M059J (cell line): ENCODE results near the gene WFIKKN1. TPM values are rescaled to one million over a fixed set of nuclear protein-coding genes. Genes with fewer than 3 reads are reported as not detected.
A peak's percentile ranks its signal among the peaks of the same experiment; 100 is the strongest.

Source experiments
- DNase-seq: peaks from one replicate; pipeline ENCODE4 v3.0.0-alpha.2; 2012; ENCODE audit warnings: low read depth
- total RNA-seq: library from RNA; depleted of rRNA; stranded (reverse); fragments of >200 nt; shearing (Covaris generic); gene quantifications from 2 replicates; pipeline ENCODE4 v1.2.3, GENCODE V29; 2014

WFIKKN1 gene
- total RNA-seq, 1 experiment from 2014 or later: 0.62 TPM

DNA sequence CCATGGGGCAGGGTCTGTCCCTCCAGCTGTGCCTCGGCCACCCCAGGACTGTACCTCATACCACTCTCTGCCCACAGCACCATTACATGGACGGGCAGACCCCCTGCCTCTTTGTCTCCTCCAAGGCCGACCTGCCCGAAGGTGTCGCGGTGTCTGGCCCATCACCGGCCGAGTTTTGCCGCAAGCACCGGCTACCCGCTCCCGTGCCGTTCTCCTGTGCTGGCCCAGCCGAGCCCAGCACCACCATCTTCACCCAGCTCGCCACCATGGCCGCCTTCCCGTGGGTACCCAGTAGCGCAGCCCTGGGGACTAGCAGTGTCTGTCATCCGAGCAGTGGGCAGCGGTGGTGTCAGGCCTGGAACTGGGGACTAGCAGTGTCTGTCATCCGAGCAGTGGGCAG lies 42.1 kb downstream of the WFIKKN1 start:
- DNase-seq: no peak

DNA sequence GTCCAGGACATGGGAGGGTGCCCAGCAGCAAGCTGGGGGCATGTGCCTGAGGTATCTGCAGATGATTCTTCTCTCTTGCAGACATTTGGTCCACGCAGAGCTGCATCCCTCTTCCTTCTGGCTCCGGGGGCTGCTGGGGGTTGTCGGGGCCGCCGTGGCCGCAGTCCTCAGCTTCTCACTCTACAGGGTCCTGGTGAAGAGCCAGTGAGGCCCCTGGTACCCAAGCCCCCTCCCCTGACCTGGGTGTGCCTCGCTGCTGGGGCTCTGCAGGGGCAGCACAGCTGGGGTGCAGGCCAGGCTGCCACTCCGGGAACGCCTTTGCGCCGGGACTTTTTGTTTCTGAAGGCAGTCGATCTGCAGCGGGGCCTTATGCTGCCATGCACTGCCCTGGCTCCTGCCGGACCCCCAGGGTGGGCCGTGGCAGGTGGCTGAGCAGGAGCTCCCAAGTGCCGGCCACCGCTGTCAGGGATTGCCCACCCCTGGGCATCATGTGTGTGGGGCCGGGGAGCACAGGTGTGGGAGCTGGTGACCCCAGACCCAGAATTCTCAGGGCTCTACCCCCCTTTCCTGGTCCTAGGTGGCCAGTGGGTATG lies 42.7 kb downstream of the WFIKKN1 start:
- DNase-seq: no peak

DNA sequence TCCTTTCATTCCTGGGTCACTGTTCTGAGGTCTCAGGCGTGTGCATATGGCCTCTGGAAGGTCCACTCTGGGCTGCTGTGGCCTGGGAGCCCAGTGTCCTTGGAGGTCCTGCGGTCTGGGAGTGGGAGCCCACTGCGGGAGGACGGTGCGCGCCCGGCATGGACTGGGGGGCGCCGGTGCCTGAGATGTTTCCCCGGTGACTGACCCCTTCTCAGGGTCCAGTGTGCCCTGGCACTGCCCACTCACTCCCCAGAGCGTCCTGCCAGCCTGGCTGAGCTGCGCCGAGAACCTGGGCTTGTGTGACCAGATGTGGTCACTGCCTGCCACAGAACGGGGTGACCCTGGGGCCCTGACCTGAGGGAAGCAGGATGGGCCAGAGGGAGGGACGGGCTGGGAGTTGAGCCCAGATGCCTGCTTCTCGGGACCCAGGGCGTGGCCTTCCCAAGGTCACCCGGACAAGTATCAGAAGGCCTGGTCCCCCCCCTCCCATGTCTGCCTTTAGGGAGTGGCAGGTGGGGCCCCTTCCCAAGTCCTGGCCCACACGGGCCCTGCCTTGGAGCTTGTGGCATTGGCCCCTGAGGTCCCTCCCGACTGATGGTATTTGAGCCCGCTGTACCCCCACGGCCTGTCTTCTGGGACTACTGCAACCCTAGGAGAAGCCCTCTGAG lies 43.6 kb downstream of the WFIKKN1 start:
- no peak for DNase-seq

DNA sequence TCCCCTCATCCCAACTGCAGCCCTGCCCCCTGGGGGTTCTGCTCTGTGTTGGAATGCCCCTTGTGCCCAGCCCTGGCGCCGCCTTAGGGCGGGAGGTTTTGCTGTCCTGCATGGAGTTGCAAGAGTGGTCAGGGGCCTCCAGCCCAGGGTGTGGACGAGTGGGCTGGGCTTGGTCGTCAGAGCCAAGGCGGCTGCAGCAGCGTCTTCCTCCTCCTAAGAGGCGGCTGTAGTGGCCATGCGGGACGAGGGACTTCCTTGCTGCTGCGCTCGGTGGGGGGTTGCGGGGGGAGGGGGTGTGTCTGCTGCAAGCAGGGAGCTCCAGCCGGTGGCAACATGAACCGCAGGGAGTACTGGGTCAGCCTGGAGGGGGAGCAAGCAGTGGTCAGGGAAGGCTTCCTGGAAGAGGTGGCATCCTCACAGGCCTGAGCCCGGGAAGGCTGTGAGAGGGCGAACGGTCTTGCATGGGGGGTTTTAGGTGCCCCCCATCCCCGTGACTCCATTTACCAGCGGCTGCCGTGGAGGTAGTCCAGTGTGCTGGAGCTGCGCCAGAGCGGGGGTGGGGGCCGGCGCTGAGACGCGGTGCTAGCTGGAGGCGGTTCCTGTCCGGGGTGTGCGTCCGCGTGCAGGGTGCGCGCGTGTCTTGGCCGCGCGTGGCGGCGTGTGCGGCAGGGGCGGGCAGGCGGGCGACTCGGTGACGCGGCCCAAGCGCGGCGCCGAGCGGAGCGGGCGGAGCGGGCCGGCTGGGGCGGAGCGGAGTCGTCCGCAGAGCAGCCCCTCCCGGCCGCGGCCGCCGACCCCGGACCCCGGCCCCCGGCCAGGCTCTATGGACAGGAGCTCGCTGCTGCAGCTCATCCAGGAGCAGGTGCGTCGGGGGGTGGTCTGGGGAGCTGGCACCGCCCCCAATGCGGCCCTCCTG lies 44.4 kb downstream of the WFIKKN1 start, which contains the start of gene RHBDL1:
Gene RHBDL1, plus strand, starts transcription at position 704 of the 916 bp plus-strand sequence. Its CDS starts 120 bp downstream, at position 824.
- no peak for DNase-seq

DNA sequence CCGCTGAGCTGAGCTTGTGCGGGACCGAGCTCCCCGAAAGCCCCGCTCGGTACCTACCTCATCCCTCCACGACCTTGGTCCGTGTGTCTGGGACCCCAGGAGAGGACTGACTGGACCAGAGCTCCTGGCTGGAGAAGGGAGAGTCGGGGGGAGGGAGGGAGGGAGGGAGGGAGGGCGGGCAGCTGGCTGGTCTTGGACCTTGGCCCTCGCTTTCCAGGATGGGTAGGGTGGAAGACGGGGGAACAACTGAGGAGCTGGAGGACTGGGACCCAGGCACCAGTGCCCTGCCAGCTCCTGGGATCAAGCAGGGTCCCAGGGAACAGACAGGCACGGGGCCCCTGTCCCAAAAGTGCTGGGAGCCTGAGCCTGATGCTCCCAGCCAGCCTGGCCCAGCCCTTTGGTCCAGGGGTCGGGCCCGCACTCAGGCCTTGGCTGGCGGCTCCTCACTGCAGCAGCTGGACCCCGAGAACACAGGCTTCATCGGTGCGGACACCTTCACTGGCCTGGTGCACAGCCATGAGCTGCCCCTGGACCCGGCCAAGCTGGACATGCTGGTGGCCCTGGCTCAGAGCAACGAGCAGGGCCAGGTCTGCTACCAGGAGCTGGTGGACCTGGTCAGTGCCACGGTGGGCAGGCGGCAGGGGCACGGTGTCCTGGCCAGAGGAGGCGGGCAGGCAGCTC lies 45.2 kb downstream of the WFIKKN1 start:
- no peak for DNase-seq

DNA sequence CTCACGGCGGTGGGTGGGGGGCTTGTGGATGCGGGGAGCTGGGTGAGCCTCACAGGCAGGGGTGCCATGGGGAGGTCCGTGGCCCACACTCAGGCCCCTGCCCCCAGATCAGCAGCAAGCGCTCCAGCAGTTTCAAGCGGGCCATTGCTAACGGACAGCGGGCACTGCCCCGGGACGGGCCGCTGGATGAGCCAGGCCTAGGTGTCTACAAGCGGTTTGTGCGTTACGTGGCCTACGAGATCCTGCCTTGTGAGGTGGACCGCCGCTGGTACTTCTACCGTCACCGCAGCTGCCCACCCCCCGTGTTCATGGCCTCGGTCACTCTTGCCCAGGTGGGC lies 45.7 kb downstream of the WFIKKN1 start:
- no peak for DNase-seq

DNA sequence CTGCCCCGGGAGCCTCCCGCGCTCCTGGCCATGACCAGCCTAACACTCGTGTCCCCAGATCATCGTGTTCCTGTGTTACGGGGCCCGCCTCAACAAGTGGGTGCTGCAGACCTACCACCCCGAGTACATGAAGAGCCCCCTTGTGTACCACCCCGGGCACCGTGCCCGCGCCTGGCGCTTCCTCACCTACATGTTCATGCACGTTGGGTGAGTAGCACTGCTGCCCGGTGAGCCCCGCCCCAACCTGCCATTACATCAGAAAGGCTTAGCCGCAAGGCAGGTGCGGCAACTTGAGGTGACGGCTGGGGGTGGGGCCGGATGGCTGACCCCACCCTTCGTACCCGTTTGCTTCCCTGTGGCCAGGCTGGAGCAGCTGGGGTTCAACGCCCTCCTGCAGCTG lies 46.1 kb downstream of the WFIKKN1 start:
- DNase-seq: no peak

DNA sequence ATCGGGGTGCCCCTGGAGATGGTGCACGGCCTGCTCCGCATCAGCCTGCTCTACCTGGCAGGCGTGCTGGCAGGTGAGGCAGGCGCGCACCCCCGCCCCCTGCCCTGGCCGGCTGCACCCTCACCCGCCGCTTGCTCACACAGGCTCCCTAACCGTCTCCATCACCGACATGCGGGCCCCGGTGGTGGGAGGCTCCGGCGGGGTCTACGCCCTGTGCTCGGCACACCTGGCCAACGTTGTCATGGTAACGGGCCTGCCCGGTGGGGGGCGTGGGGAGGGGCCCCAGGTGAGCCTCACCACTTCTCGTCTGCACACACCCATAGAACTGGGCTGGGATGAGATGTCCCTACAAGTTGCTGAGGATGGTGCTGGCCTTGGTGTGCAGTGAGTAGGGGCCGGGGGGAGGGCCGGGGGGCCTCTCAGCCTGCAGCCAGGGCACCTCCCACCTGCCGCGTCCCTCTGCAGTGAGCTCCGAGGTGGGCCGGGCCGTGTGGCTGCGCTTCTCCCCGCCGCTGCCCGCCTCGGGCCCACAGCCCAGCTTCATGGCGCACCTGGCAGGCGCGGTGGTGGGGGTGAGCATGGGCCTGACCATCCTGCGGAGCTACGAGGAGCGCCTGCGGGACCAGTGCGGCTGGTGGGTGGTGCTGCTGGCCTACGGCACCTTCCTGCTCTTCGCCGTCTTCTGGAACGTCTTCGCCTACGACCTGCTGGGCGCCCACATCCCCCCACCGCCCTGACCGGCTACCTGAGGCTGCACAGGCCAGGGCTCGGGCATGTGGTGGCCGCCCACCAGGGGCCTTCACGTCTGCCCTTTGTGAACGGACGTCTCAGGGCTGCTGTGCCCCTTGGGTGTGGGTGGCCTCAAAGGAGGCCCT lies 46.8 kb downstream of the WFIKKN1 start:
- no peak for DNase-seq

DNA sequence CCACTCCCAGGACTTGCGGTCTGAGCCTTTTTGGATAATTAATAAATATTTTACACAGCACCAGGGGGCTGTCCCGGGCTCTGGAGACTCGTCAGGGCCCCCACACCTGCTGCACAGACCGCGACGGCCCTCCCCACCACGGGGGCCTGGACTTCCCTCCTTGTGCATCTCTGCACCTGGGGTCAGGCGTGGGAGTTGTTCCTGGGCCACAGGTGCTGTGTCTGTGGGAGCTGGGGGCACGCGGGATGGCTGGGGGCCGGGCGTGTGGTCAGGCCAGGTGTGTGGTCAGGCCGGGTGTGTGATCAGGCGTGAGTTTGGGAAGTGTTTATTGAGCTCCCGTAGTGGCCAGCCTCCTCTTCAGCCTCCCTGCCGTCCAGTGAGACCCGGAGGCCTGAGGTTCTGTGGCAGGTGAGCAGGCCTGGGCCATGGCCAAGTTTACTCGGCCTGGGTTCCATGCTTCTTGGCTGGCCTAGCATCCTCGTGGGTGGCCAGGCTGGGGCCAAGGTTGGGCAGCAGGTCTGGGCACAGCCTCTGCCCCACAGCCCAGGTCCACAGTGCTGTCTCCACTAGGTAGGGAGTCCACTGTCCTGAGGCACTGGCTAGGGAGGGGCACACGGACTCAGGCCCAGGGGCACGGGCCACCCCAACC lies 47.5 kb downstream of the WFIKKN1 start:
- DNase-seq: no peak

DNA sequence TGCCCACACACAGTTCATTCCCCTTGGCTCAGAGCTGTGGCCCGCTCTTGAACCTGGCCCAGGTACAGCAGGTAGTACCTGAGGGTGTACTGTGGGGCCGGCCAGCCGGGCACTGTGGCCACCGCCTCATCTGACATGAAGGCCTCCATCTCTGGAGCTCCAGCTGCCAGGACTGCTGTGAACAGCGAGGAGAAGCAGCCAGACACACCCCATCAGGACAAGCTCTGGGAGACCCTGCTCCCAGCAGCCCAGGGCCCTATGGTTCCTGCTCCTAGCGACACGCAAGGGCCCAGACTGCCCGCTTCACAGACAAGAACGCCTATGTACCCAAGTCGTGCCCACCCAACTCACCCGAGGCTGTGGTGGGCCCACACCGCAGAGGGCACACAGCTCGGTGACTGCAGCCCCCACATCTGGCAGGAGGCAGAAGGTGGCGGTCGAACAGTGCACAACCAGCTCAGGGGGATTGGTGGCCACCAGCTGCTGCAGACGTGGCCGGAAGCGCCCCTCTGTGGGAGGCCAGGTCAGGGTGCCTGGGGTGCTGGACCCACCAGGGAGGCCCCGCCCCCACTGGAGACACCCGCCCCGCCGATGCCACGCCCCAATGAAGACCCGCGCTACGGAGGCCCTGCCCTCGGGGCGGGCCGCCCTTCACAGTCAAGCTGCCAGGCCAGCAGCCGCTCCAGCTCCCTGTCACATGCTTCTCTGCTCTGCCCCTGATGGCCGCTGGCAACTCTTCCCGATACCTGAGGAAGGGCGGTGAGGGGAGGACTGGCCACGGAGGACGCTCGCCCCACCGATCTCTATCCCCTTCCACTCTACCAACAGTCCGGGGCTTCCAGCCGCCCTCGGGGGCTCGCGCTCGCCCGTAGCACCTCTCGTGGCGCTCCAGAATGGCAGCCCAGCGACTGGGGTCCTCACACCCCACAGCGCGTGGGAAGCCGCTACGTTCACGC lies 48.4 kb downstream of the WFIKKN1 start:
- DNase-seq: peak; percentile 49

DNA sequence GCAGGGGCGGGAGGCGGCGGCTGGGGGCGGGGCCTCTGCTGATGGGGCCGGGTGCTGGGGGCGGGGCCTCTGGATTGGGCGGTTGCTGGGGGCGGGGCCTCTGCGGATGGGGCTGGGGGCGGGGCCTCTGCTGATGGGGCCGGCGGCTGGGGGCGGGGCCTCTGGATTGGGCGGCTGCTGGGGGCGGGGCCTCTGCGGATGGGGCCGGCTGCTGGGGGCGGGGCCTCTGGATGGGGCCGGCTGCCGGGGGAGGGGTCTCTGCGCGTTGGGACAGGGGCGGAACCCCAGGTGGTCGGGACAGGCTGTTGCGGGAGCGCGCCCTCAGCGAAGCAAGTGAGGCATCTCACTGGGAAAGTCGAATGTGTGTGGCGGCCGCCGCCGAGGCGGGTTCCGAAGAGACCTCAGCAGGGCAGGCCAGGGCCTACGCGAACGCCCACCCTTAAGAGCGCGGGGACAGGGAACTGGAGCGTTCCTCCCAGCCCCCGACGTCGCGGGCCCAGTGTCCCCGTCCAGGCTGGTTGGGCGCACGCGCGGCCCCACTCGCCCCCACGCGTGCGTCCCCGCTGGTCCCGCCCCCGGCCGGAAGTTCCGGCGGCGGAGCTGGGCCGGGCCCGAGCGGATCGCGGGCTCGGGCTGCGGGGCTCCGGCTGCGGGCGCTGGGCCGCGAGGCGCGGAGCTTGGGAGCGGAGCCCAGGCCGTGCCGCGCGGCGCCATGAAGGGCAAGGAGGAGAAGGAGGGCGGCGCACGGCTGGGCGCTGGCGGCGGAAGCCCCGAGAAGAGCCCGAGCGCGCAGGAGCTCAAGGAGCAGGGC lies 49.2 kb downstream of the WFIKKN1 start, which contains the start of gene STUB1:
Gene STUB1, plus strand, starts transcription at position 597 of the 811 bp plus-strand sequence. Its CDS starts 116 bp downstream, at position 713.
- DNase-seq: peak; percentile 78

DNA sequence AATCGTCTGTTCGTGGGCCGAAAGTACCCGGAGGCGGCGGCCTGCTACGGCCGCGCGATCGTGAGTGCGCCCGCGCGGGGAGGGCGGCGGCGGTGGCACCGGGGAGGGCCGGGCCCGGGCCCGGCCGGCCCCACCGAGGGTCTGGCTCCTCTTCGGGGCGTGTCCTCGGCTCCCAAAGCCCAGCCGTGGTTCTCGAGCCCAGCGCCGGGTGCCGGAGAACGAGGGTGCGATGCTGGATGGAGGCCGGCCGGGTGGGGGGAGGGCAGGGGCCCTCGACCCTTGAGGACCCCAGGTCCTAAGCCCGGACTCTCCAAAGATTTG lies 49.8 kb downstream of the WFIKKN1 start:
- DNase-seq: no peak

DNA sequence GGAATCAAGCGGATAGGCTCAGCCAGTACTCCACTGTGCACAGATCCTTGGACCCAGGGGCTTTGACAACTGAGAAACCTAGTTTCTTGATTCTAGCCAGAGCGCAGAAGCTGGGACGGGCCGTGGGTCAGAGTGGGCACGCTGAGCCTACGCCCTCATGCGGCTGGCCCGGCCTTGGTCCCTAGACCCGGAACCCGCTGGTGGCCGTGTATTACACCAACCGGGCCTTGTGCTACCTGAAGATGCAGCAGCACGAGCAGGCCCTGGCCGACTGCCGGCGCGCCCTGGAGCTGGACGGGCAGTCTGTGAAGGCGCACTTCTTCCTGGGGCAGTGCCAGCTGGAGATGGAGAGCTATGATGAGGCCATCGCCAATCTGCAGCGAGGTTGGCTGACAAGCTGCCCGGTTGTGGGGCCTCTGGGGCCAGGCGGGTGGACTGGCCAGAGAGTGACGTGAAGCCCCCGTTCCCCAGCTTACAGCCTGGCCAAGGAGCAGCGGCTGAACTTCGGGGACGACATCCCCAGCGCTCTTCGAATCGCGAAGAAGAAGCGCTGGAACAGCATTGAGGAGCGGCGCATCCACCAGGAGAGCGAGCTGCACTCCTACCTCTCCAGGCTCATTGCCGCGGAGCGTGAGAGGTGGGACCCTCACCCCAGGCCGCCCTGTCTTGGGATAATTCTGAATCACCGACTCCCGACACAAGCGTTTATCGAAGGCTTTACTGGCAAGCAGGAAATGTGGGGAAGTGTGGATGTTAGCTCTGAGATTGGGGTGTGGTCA lies 50.4 kb downstream of the WFIKKN1 start:
- peak; percentile 63 for DNase-seq

DNA sequence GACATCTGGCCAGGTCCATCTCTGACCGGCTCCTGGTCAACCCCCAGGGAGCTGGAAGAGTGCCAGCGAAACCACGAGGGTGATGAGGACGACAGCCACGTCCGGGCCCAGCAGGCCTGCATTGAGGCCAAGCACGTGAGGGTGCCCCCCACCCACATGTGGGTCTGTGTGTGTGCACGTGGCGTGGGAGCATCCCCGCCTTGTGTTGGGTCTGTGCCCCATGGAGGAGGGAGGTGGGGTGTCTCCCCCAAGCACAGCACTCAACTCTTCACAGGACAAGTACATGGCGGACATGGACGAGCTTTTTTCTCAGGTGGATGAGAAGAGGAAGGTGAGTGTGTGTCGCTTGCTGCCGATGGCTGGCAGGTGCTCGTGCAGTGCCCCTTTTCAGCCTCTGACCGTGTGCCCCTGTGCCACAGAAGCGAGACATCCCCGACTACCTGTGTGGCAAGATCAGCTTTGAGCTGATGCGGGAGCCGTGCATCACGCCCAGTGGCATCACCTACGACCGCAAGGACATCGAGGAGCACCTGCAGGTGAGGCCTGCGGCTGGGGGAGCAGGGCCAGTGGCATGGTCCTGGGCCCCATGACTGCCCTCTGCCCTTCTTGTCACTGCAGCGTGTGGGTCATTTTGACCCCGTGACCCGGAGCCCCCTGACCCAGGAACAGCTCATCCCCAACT lies 51.1 kb downstream of the WFIKKN1 start:
- DNase-seq: peak; percentile 69

DNA sequence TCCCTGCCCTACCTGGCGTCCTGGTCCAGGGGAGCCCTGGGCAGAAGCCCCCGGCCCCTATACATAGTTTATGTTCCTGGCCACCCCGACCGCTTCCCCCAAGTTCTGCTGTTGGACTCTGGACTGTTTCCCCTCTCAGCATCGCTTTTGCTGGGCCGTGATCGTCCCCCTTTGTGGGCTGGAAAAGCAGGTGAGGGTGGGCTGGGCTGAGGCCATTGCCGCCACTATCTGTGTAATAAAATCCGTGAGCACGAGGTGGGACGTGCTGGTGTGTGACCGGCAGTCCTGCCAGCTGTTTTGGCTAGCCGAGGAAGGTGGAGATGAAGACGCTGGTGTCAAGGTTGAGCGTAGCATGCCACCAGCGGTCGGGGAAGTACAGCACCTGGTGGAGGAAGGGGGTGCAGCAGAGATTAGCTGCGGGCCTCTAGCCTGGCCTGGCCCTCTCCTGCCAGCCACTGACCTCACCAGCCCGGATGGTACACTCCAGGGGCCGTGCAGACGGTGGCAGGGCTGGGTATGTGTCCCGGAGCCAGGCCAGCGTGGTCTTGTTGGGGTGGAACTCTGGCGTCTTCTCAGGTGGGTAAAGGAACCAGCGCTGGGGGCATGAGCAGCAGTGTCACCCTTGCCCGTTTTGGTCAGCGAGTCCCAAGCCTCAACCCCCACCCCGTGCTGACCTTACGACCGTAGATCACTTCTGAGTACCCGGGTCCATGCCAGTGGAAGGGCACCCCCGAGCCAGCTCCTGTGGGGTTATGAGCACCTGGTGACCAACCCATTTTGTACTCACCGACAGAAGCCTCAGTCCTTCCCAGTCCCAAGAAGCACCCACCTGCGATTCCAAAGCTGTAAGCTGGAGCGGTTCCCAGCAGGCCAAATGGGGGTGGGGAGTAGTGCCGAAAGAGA lies 52.0 kb downstream of the WFIKKN1 start:
- no peak for DNase-seq
